Measurements from ENCODE around the gene CCDC102A.
"Not testable (repeated sequence)": the region's sequence is repeated elsewhere in the genome, so short reads cannot be mapped to it uniquely, and the experiment has no call there.

CCDC102A gene

GRCh38 chr16:57500578-57501111, 35.7 kb downstream of the CCDC102A start:
- Histone ChIP-seq H3K27ac (ENCODE audit: extremely low read depth, low read depth, low read length) (no peak overlapping the region), H3K4me3 (ENCODE audit: low read depth, low read length) (no peak overlapping the region), H3K36me3 (ENCODE audit: control insufficient read depth in 2 of 2, insufficient read depth in 1 of 2, low read length in 2 of 2) (no peaks in the 10 kb centered on the region), H3K9me3 (ENCODE audit: control insufficient read depth, insufficient read depth, low read depth, low read length) (no peaks in the 10 kb centered on the region), H3K4me1 (ENCODE audit: control insufficient read depth, insufficient read depth, low read length) (no peaks in the 10 kb centered on the region)
- TF ChIP-seq ZNF221 (tag by site-specific recombination; IDR thresholded peaks at IDR 0.05; ENCODE audit: borderline replicate concordance) (no peak), ZFP41 (tag by site-specific recombination; IDR thresholded peaks at IDR 0.05; ENCODE audit: borderline replicate concordance) (no peak), ZFP37 (tag by site-specific recombination; IDR thresholded peaks at IDR 0.05) (no peak), KLF17 (tag by site-specific recombination; IDR thresholded peaks at IDR 0.05) (no peak), KLF7 (tag by site-specific recombination; IDR thresholded peaks at IDR 0.05; ENCODE audit: borderline replicate concordance) (no peak), MZF1 (tag by site-specific recombination; IDR thresholded peaks at IDR 0.05; ENCODE audit: borderline replicate concordance) (no peak), ZSCAN5A (tag by site-specific recombination; IDR thresholded peaks at IDR 0.05) (no peak), WT1 (tag by site-specific recombination; IDR thresholded peaks at IDR 0.05) (no peak), ZIC2 (tag by site-specific recombination; IDR thresholded peaks at IDR 0.05) (no peak), KLF9 (tag by site-specific recombination; IDR thresholded peaks at IDR 0.05; ENCODE audit: low read depth) (no peak), ZEB2 (tag by site-specific recombination; IDR thresholded peaks at IDR 0.05) (no peak), ZNF223 (tag by site-specific recombination; IDR thresholded peaks at IDR 0.05) (no peak), PRDM1 (tag by site-specific recombination; IDR thresholded peaks at IDR 0.05) (no peak), ZNF626 (tag by site-specific recombination; IDR thresholded peaks at IDR 0.05) (no peak), ZNF692 (tag by site-specific recombination; IDR thresholded peaks at IDR 0.05) (no peak), ZNF394 (tag by site-specific recombination; IDR thresholded peaks at IDR 0.05; ENCODE audit: borderline replicate concordance) (no peak), SP2 (tag by site-specific recombination; IDR thresholded peaks at IDR 0.05) (no peak), ZNF354C (tag by site-specific recombination; IDR thresholded peaks at IDR 0.05; ENCODE audit: borderline replicate concordance, low read depth) (no peak), ZNF248 (tag by site-specific recombination; IDR thresholded peaks at IDR 0.05) (no peak)
- ChIA-PET POLR2A (interaction anchor here (0.7 kb wide), 2 partner anchors 38 to 140 kb away, joined by 4 to 6 read pairs; no protein-coding TSS in a partner anchor), CTCF (interaction anchor here (0.6 to 1.0 kb wide), 2 partner anchors 18 to 696 kb away, joined by 3 to 4 read pairs; no protein-coding TSS in a partner anchor)

- H3K27ac ChIP-seq (ENCODE audit: extremely low read depth, low read depth, low read length); H3K4me1 ChIP-seq (ENCODE audit: control insufficient read depth, insufficient read depth, low read length); H3K4me3 ChIP-seq (ENCODE audit: low read depth, low read length); H3K9me3 ChIP-seq (ENCODE audit: control insufficient read depth, insufficient read depth, low read depth, low read length); H3K36me3 ChIP-seq (ENCODE audit: control insufficient read depth in 2 of 2, insufficient read depth in 1 of 2, low read length in 2 of 2); CTCF ChIA-PET: not testable (repeated sequence)
- POLR2A ChIA-PET = interaction anchor here (0.7 kb wide), 1 partner anchor 38 kb away, joined by 6 read pairs; no protein-coding TSS in a partner anchor
Observed at GRCh38 chr16:57499941-57500340, 36.4 kb downstream of the CCDC102A start.

GRCh38 chr16:57498031-57498430, 38.3 kb downstream of the CCDC102A start:
- no peaks in the 10 kb centered on the region for H3K4me1 ChIP-seq (ENCODE audit: control insufficient read depth, insufficient read depth, low read length)
- CTCF ChIA-PET = interaction anchor here (0.6 to 0.7 kb wide), 2 partner anchors 7 to 21 kb away, joined by 3 read pairs; no protein-coding TSS in a partner anchor
- POLR2A ChIA-PET = no interaction called here
- TF ChIP-seq KLF9 (tag by site-specific recombination; IDR thresholded peaks at IDR 0.05; ENCODE audit: low read depth) = no peak
- no peak for TF ChIP-seq ZNF791 (tag by site-specific recombination; IDR thresholded peaks at IDR 0.05)
- TF ChIP-seq PRDM2 (tag by site-specific recombination; IDR thresholded peaks at IDR 0.05; ENCODE audit: borderline replicate concordance) = no peak
- TF ChIP-seq ZNF776 (tag by site-specific recombination; IDR thresholded peaks at IDR 0.05; ENCODE audit: borderline replicate concordance) = no peak
- TF ChIP-seq ZNF37A (tag by site-specific recombination; IDR thresholded peaks at IDR 0.05) = no peak

More at GRCh38 chr16:57498031-57498430, 38.3 kb downstream of the CCDC102A start:
- no peak overlapping the region for H3K27ac ChIP-seq (ENCODE audit: extremely low read depth, low read depth, low read length)
- no peak overlapping the region for H3K4me3 ChIP-seq (ENCODE audit: low read depth, low read length)
- no peaks in the 10 kb centered on the region for H3K9me3 ChIP-seq (ENCODE audit: control insufficient read depth, insufficient read depth, low read depth, low read length)
- no peaks in the 10 kb centered on the region for H3K36me3 ChIP-seq (ENCODE audit: control insufficient read depth in 2 of 2, insufficient read depth in 1 of 2, low read length in 2 of 2)

Data from HEK293 (cell line).